ENCODE results near the gene CAMK2A. TPM values are rescaled to one million over a fixed set of nuclear protein-coding genes. Genes with fewer than 3 reads are reported as not detected.

Gene CAMK2A
- total RNA-seq, 1 experiment from 2014 or later: 0.33 TPM

GRCh38 chr5:150329038-150329437 is 39.5 kb upstream of the CAMK2A start:
- H2AFZ ChIP-seq (ENCODE audit: low read length): no peak overlapping the region
- no peak overlapping the region for H2BK15ac ChIP-seq (ENCODE audit: low read depth, low read length)
- no peak overlapping the region for H3K23ac ChIP-seq (ENCODE audit: insufficient read length, low read depth, low read length)
- no peak overlapping the region for H2BK20ac ChIP-seq (ENCODE audit: low read depth, low read length, poor library complexity, severe bottlenecking)
- no peak overlapping the region for H3K18ac ChIP-seq (ENCODE audit: insufficient read length, low read depth, low read length)
- no CpG with 5 or more reads among the region's 2 CpGs for WGBS (ENCODE audit: extremely low coverage, insufficient read length, low lambda C conversion rate)
- no peak overlapping the region for H3K4me2 ChIP-seq (ENCODE audit: insufficient read depth, insufficient read length, low read length)
- TF ChIP-seq CTCF (conservative IDR thresholded peaks at IDR 0.05): no peak
- H4K91ac ChIP-seq (ENCODE audit: insufficient read length, low read depth, low read length): no peak overlapping the region
- no peaks in the 10 kb centered on the region for H3K4me1 ChIP-seq (ENCODE audit: insufficient read depth, low read length)
- H3K79me2 ChIP-seq (ENCODE audit: insufficient read depth, low read length): no peaks in the 10 kb centered on the region
- H4K5ac ChIP-seq (ENCODE audit: insufficient read length, low read depth, low read length): no peak overlapping the region
- no peaks in the 10 kb centered on the region for H4K20me1 ChIP-seq (ENCODE audit: control insufficient read depth, insufficient read depth, insufficient read length)
- no peak for DNase-seq
- Mint-ChIP-seq H3K36me3 (ENCODE audit: insufficient read depth in 1 of 3, low read depth in 3 of 3) (no peaks in the 10 kb centered on the region), H3K9me3 (no peaks in the 10 kb centered on the region), H3K27me3 (ENCODE audit: low read depth) (no peaks in the 10 kb centered on the region; the same call in 1 of the 2 replicates), H3K4me1 (peaks cover 0 to 4% of the 10 kb centered on the region in 2 experiments; a peak in 1 of 4 replicates), H3K4me3 (no peak overlapping the region), H3K27ac (no peak overlapping the region)
- no peaks in the 10 kb centered on the region for H3K9me3 ChIP-seq (ENCODE audit: control insufficient read depth, low read depth, low read length)
- H3K27me3 ChIP-seq (ENCODE audit: insufficient read depth, low read length): no peaks in the 10 kb centered on the region; the same call in 1 of the 2 replicates
- no peak overlapping the region for H2BK5ac ChIP-seq (ENCODE audit: insufficient read length, low read length)
- no peak overlapping the region for H2BK12ac ChIP-seq (ENCODE audit: insufficient read length, low read depth, low read length)
- no peak overlapping the region for H3K14ac ChIP-seq (ENCODE audit: insufficient read depth, low read length)
- no peak overlapping the region for H2BK120ac ChIP-seq (ENCODE audit: low read depth, low read length, poor library complexity, severe bottlenecking)
- no peak overlapping the region for H3K56ac ChIP-seq (ENCODE audit: insufficient read length, low read depth, low read length)
- no peak overlapping the region for H3K27ac ChIP-seq (ENCODE audit: insufficient read length, low read depth, low read length)
- no peak overlapping the region for H4K8ac ChIP-seq (replicated peaks; ENCODE audit: insufficient read length, low read depth, low read length)
- no peaks in the 10 kb centered on the region for H3K23me2 ChIP-seq (ENCODE audit: insufficient read length, low read depth, low read length, poor library complexity, severe bottlenecking)
- no peak overlapping the region for H3T11ph ChIP-seq (ENCODE audit: low read length)
- H3K9ac ChIP-seq (ENCODE audit: extremely low read depth, insufficient read length, low read length): no peak overlapping the region
- no peak overlapping the region for H3K4ac ChIP-seq (ENCODE audit: low read depth, low read length)
- H2AK5ac ChIP-seq (ENCODE audit: insufficient read length, low read length): no peak overlapping the region
- no peaks in the 10 kb centered on the region for H3K79me1 ChIP-seq (ENCODE audit: insufficient read depth, low read depth, low read length, poor library complexity, severe bottlenecking)

All from H9 (cell line).